Esophagus squamous epithelium (tissue), 5 donors: ENCODE data around the gene OPN5. TPM values are rescaled to one million over a fixed set of nuclear protein-coding genes. Genes with fewer than 3 reads are reported as not detected.

Experiments used
- DNase-seq: peaks from one replicate; lab custom pipeline; 2025; lab: John Stamatoyannopoulos, UW
- H3K27ac ChIP-seq, 4 donors: fragments of 200-600 bp; sonication (generic); one replicate each; pipeline ENCODE4 v1.5.1; 2016 to 2019; ENCODE audit warnings: mild to moderate bottlenecking in 1 of 4
- H3K27me3 ChIP-seq, 4 donors: fragments of 200-600 bp; sonication (generic); 1 replicate in 3 of 4; 2 replicates in 1 of 4; pipeline versions ENCODE4 v1.5.1 to v1.6.0; 2017 to 2021; ENCODE audit warnings: antibody characterized with exemption in 1 of 4
- H3K36me3 ChIP-seq, 3 donors: fragments of 200-600 bp; sonication (generic); one replicate each; pipeline ENCODE4 v1.5.1; 2016 to 2019
- H3K4me1 ChIP-seq, 3 donors: fragments of 200-600 bp; sonication (generic); one replicate each; pipeline ENCODE4 v1.5.1; 2017 to 2019
- H3K4me3 ChIP-seq, 4 donors: fragments of 200-600 bp; sonication (generic); 1 replicate in 3 of 4; 2 replicates in 1 of 4; pipeline ENCODE4 v1.5.1; 2016 to 2019; ENCODE audit warnings: mild to moderate bottlenecking in 2 of 4, moderate library complexity in 1 of 4
- H3K9me3 ChIP-seq, 3 donors: fragments of 200-600 bp; sonication (generic); one replicate each; pipeline ENCODE4 v1.5.1; 2016 to 2019
- POLR2A ChIP-seq, 4 donors: fragments of 450-650 bp; IDR thresholded peaks; one replicate each; pipeline ENCODE4 v1.6.1; 2017; ENCODE audit warnings: antibody characterized with exemption in 4 of 4, mild to moderate bottlenecking in 4 of 4, moderate library complexity in 3 of 4
- WGBS, 2 donors: methylation state at CpG; one replicate each; pipeline ENCODE4 v1.1.5; 2018; 5-methylcytosine and 5-hydroxymethylcytosine counted together
- intact Hi-C: fragments of 100-400 bp; cut with DNase I; formaldehyde crosslinking; loops from one replicate; pipeline ENCODE4 v1.15.0; 2022
- small RNA-seq, 4 donors: library from RNA; depleted of rRNA; stranded (forward); fragments of <200 nt; gene quantifications; one replicate each; pipeline ENCODE3, GENCODE V24; 2016
- total RNA-seq, 4 donors: library from RNA; depleted of rRNA; stranded (reverse); fragments of >200 nt; gene quantifications; one replicate each; pipeline ENCODE4 v1.1.0, GENCODE V29; 2016
- TF ChIP-seq, protein P1 (sequence below), 6 experiments: fragments of 450-650 bp in 4 of 6; fragments of 200-600 bp in 2 of 6; sonication (generic) in 2 of 6; IDR thresholded peaks; one replicate each; pipeline ENCODE4 v1.5.1; 2016 to 2019; ENCODE audit warnings: antibody characterized with exemption in 6 of 6, mild to moderate bottlenecking in 4 of 6, moderate library complexity in 4 of 6
- donor health status: DM: yes; HTN: yes; CAD: no.

OPN5 gene
- total RNA-seq, 4 donors from 2014 or later: not detected

DNA sequence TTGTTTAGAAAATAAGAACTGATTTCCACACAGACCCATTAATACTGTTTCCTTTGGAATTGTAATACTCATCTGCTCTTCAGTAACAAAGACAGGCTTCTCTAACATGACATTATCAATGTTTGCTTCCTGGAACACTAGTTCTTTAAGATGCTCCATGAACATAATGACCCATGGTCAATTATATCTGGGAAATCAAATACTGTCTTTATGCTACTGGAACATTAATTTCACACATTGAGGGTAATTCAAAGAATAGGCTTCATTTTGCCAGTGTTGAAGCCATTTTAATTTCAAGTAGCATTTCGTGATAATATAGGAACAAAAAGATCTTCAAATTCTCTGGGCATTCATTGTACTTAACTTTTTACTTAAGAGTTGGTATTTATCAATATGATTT, 80.9 kb downstream of the OPN5 start:
- H3K4me1 ChIP-seq: no peaks in the 10 kb centered on the region
- no peaks in the 10 kb centered on the region for H3K27me3 ChIP-seq
- no peak for TF ChIP-seq POLR2A (IDR thresholded peaks at IDR 0.05)
- TF ChIP-seq, protein P1, sequence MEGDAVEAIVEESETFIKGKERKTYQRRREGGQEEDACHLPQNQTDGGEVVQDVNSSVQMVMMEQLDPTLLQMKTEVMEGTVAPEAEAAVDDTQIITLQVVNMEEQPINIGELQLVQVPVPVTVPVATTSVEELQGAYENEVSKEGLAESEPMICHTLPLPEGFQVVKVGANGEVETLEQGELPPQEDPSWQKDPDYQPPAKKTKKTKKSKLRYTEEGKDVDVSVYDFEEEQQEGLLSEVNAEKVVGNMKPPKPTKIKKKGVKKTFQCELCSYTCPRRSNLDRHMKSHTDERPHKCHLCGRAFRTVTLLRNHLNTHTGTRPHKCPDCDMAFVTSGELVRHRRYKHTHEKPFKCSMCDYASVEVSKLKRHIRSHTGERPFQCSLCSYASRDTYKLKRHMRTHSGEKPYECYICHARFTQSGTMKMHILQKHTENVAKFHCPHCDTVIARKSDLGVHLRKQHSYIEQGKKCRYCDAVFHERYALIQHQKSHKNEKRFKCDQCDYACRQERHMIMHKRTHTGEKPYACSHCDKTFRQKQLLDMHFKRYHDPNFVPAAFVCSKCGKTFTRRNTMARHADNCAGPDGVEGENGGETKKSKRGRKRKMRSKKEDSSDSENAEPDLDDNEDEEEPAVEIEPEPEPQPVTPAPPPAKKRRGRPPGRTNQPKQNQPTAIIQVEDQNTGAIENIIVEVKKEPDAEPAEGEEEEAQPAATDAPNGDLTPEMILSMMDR (IDR thresholded peaks at IDR 0.05): no peak
- H3K36me3 ChIP-seq: no peaks in the 10 kb centered on the region
- DNase-seq: no peak
- no peak overlapping the region for H3K4me3 ChIP-seq
- H3K27ac ChIP-seq: no peak overlapping the region
- no peaks in the 10 kb centered on the region for H3K9me3 ChIP-seq
- WGBS, 2 donors: 65 to 76% methylated on average over 1 of the region's 1 CpG
- intact Hi-C loops: no loop called here

GRCh38 chr6:47865206-47865605, 83.4 kb downstream of the OPN5 start:
- Histone ChIP-seq H3K4me3 (no peak overlapping the region), H3K36me3 (no peaks in the 10 kb centered on the region), H3K4me1 (no peaks in the 10 kb centered on the region), H3K27ac (no peak overlapping the region), H3K9me3 (no peaks in the 10 kb centered on the region), H3K27me3 (no peaks in the 10 kb centered on the region)
- no peak for TF ChIP-seq POLR2A (IDR thresholded peaks at IDR 0.05)
- TF ChIP-seq, protein P1 (IDR thresholded peaks at IDR 0.05): no peak
- no peak for DNase-seq
- WGBS, 2 donors: 29 to 31% methylated on average over 2 of the region's 2 CpGs
- intact Hi-C loops: no loop called here

DNA sequence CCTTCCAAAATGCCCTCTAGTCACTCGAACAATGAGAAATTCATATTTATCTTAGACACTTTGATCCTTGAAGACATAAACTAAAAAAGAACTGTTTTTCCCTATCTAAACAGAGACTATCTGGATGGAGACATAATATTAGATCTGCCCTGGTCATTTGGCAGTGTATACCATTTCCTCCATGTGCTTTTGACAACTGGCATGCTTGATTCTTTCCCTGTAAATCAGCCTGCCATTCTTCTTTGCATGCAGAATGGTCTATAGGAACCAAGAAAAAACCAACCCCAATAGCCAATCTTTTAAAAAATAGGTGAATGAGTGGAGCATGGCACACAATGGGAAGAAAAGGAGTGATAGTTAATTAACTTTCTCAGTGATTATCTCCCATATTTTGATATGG, 93.8 kb downstream of the OPN5 start:
- WGBS, 2 donors: 59 to 65% methylated on average over 1 of the region's 1 CpG
- no peak for TF ChIP-seq POLR2A (IDR thresholded peaks at IDR 0.05)
- TF ChIP-seq, protein P1 (IDR thresholded peaks at IDR 0.05): no peak
- H3K4me1 ChIP-seq: no peaks in the 10 kb centered on the region
- DNase-seq: no peak
- H3K9me3 ChIP-seq: no peaks in the 10 kb centered on the region
- no peak overlapping the region for H3K4me3 ChIP-seq
- intact Hi-C loops: no loop called here
- H3K27me3 ChIP-seq: no peaks in the 10 kb centered on the region
- no peaks in the 10 kb centered on the region for H3K36me3 ChIP-seq
- no peak overlapping the region for H3K27ac ChIP-seq

Small RNAs within 50 kb of the gene (small RNA-seq; reads per million reads assigned to genes)
- 0 reads per million in 4 donors for gene RNU1-105P

Other genes with a start within 250 kb of the OPN5 start
- 10 to 100 TPM; 16.8 to 26.1 (median 19.3) TPM for gene ADGRF4, start 83.5 kb upstream of the OPN5 start, total RNA-seq